GM12878 (cell line): ENCODE measurements around the gene NME7. TPM values are rescaled to one million over a fixed set of nuclear protein-coding genes. Genes with fewer than 3 reads are reported as not detected.

ENCODE experiments used
- ATAC-seq: fragments of 200-7000 bp; cut with Tn5 transposase; 3 replicates; pipeline ENCODE4 v1.9.1; 2020; ENCODE audit warnings: mild to moderate bottlenecking, moderate library complexity
- BruUV-seq: library from RNA; stranded (reverse); fragments of 400-500 nt; replicated peaks from 2 replicates; lab custom pipeline; 2021; lab: Mats Ljungman, UMichigan
- CTCF ChIA-PET: fragments of 300-600 bp; sonication (Branson Sonifier 250); formaldehyde crosslinking; extraction: SDS; loops from one replicate; lab custom pipeline; 2021; ENCODE audit warnings: inconsistent platforms; lab: Yijun Ruan, JAX
- POLR2A ChIA-PET: fragments of 350-600 bp; formaldehyde crosslinking; extraction: SDS; loops from one replicate; lab custom pipeline; 2021; ENCODE audit warnings: inconsistent platforms; lab: Charles Lee
- RAD21 ChIA-PET: fragments of 300-600 bp; sonication (Branson Sonifier 250); formaldehyde crosslinking; loops from one replicate; lab custom pipeline; 2023; ENCODE audit warnings: antibody characterized with exemption; ENCODE audit not compliant: unreplicated experiment; lab: Charles Lee
- SMC1A ChIA-PET: fragments of 300-600 bp; sonication (Branson Sonifier 250); formaldehyde crosslinking; loops from one replicate; lab custom pipeline; 2023; ENCODE audit not compliant: unreplicated experiment, uncharacterized antibody; lab: Charles Lee
- DNase-seq: peaks from one replicate; pipeline ENCODE4 v3.0.0-alpha.2; 2011; ENCODE audit warnings: low read depth, low spot score
- FAIRE-seq: peaks from 3 replicates; lab custom pipeline; 2011; peaks lifted over from hg19 to GRCh38; lab: Jason Lieb, UNC
- H2AFZ ChIP-seq: 2 replicates; pipeline ENCODE4 v1.6.0; 2011; ENCODE audit warnings: low read depth, low read length, control low read depth; ENCODE audit not compliant: control insufficient read depth
- H3K27ac ChIP-seq: 2 replicates; pipeline ENCODE4 v1.5.1; 2011; ENCODE audit warnings: control low read depth; ENCODE audit not compliant: control insufficient read depth, insufficient read depth
- H3K27me3 ChIP-seq, 2 experiments: replicated peaks in 1 of 2; 2 replicates each; pipeline versions ENCODE4 v1.6.0 to v1.6.1; 2011; ENCODE audit warnings: low read length in 1 of 2; ENCODE audit not compliant: control insufficient read depth in 2 of 2, insufficient read depth in 2 of 2
- H3K36me3 ChIP-seq, 2 experiments: 2 replicates each; pipeline ENCODE4 v1.5.1; 2011; ENCODE audit warnings: low read length in 1 of 2; ENCODE audit not compliant: control insufficient read depth in 2 of 2, insufficient read depth in 2 of 2
- H3K4me1 ChIP-seq: 2 replicates; pipeline ENCODE4 v1.6.1; 2011; ENCODE audit warnings: mild to moderate bottlenecking, low read length, moderate library complexity, mixed read lengths; ENCODE audit not compliant: control insufficient read depth, insufficient read depth
- H3K4me2 ChIP-seq: 2 replicates; pipeline ENCODE4 v1.6.0; 2011; ENCODE audit warnings: control low read depth; ENCODE audit not compliant: control insufficient read depth, insufficient read depth
- H3K4me3 ChIP-seq: fragments of 200-600 bp; sonication (generic); 2 replicates; pipeline ENCODE4 v1.5.1; 2016
- H3K79me2 ChIP-seq: 2 replicates; pipeline ENCODE4 v1.6.0; 2011; ENCODE audit warnings: low read length; ENCODE audit not compliant: control insufficient read depth, insufficient read depth
- H3K9ac ChIP-seq: 2 replicates; pipeline ENCODE4 v1.8.0; 2011; ENCODE audit warnings: low read length, control low read depth, mixed read lengths; ENCODE audit not compliant: control insufficient read depth, insufficient read depth
- H3K9me3 ChIP-seq: replicated peaks from 3 replicates; pipeline ENCODE4 v1.5.1; 2011; ENCODE audit warnings: mild to moderate bottlenecking, low read length; ENCODE audit not compliant: control insufficient read depth, insufficient read depth
- H4K20me1 ChIP-seq: 2 replicates; pipeline ENCODE4 v1.6.0; 2011; ENCODE audit not compliant: control insufficient read depth, insufficient read depth
- ATF7 ChIP-seq: fragments of 450-650 bp; IDR thresholded peaks from 2 replicates; pipeline ENCODE4 v1.6.1; 2016; ENCODE audit warnings: low read depth, mild to moderate bottlenecking
- BRCA1 ChIP-seq: IDR thresholded peaks from 2 replicates; pipeline ENCODE4 v1.6.1; 2011; ENCODE audit warnings: low read depth, low read length, improper control_type of control experiment
- CBFB ChIP-seq: IDR thresholded peaks from 2 replicates; pipeline ENCODE4 v1.6.1; 2016; ENCODE audit warnings: antibody characterized with exemption, low read depth
- ELK1 ChIP-seq: IDR thresholded peaks from 2 replicates; pipeline ENCODE4 v1.6.1; 2012; ENCODE audit warnings: low read depth, low read length, improper control_type of control experiment
- ETV6 ChIP-seq, 2 experiments: fragments of 450-650 bp in 1 of 2; IDR thresholded peaks in 1 of 2; conservative IDR thresholded peaks in 1 of 2; 2 replicates each; pipeline ENCODE4 v1.6.1; 2014; ENCODE audit warnings: antibody characterized with exemption in 1 of 2, borderline replicate concordance in 1 of 2, low read depth in 1 of 2, mild to moderate bottlenecking in 1 of 2, moderate library complexity in 1 of 2
- FOS ChIP-seq: IDR thresholded peaks from 3 replicates; pipeline ENCODE4 v1.6.1; 2011; ENCODE audit warnings: borderline replicate concordance; ENCODE audit not compliant: insufficient read length; ENCODE audit errors: extremely low read depth
- HDAC2 ChIP-seq: fragments of 200-600 bp; sonication (generic); IDR thresholded peaks from 2 replicates; pipeline ENCODE4 v1.6.1; 2017
- MYB ChIP-seq: fragments of 150-350 bp; IDR thresholded peaks from 2 replicates; pipeline ENCODE4 v1.6.1; 2014; ENCODE audit warnings: mild to moderate bottlenecking, low read depth, low read length, borderline replicate concordance
- NR2C2 ChIP-seq: IDR thresholded peaks from 2 replicates; pipeline ENCODE4 v1.6.1; 2011; ENCODE audit warnings: borderline replicate concordance, low read depth; ENCODE audit not compliant: control insufficient read depth, insufficient read length
- POLR2AphosphoS5 ChIP-seq: IDR thresholded peaks from 2 replicates; pipeline ENCODE4 v1.6.1; 2011; ENCODE audit warnings: mild to moderate bottlenecking, low read length, inconsistent platforms
- RBBP5 ChIP-seq: fragments of 200-600 bp; sonication (generic); conservative IDR thresholded peaks from 2 replicates; pipeline ENCODE4 v1.6.1; 2016
- RCOR1 ChIP-seq: conservative IDR thresholded peaks from 2 replicates; pipeline ENCODE4 v1.6.1; 2012; ENCODE audit warnings: low read depth, low read length, improper control_type of control experiment
- SIX5 ChIP-seq: IDR thresholded peaks from 2 replicates; pipeline ENCODE4 v1.6.1; 2011; ENCODE audit warnings: mild to moderate bottlenecking, low read depth, low read length, moderate library complexity; ENCODE audit not compliant: severe bottlenecking
- SMAD1 ChIP-seq: fragments of 450-650 bp; IDR thresholded peaks from 2 replicates; pipeline ENCODE4 v1.6.1; 2018; ENCODE audit warnings: mild to moderate bottlenecking, low read depth; ENCODE audit not compliant: partially characterized antibody
- SMAD5 ChIP-seq: IDR thresholded peaks from 2 replicates; pipeline ENCODE4 v1.6.1; 2016; ENCODE audit warnings: antibody characterized with exemption, low read depth
- TBL1XR1 ChIP-seq: IDR thresholded peaks from 2 replicates; pipeline ENCODE4 v1.6.1; 2012; ENCODE audit warnings: low read depth, low read length, improper control_type of control experiment
- TCF7 ChIP-seq: IDR thresholded peaks from 2 replicates; pipeline ENCODE4 v1.6.1; 2014; ENCODE audit warnings: antibody characterized with exemption, borderline replicate concordance
- ZSCAN29 ChIP-seq: fragments of 450-650 bp; IDR thresholded peaks from 2 replicates; pipeline ENCODE4 v1.6.1; 2017; ENCODE audit warnings: mild to moderate bottlenecking, moderate library complexity
- ZZZ3 ChIP-seq: IDR thresholded peaks from 2 replicates; pipeline ENCODE4 v1.6.1; 2011; ENCODE audit warnings: low read depth; ENCODE audit not compliant: control insufficient read depth, insufficient read length
- WGBS: methylation state at CpG from one replicate; pipeline ENCODE4 v1.1.6; 2016; ENCODE audit warnings: low lambda C conversion rate; ENCODE audit not compliant: insufficient replicate concordance, insufficient coverage; ENCODE audit errors: missing lambda C conversion rate; 5-methylcytosine and 5-hydroxymethylcytosine counted together
- in situ Hi-C: fragments of 300-500 bp; cut with MboI; formaldehyde crosslinking; loops from 9 replicates; pipeline ENCODE4 v1.14.3; 2018; ENCODE audit warnings: mixed read lengths
- intact Hi-C: fragments of 100-400 bp; cut with micrococcal nuclease; formaldehyde crosslinking; loops from one replicate; pipeline ENCODE4 v1.14.2; 2022; ENCODE audit not compliant: unreplicated experiment
- polyA plus RNA-seq, 11 experiments: library from polyadenylated mRNA; depleted of rRNA in 4 of 11; unstranded in 6 of 11; stranded (reverse) in 5 of 11; fragments of >200 nt; fragmentation: Nextera tagmentation in 4 of 11; fragmentation: Illumina TruSeq in 1 of 11; extraction: Ambion mirVana in 4 of 11; extraction: Trizol in 1 of 11; gene quantifications; 1 replicate in 1 of 11; 2 replicates in 10 of 11; pipeline versions ENCODE4 v1.2.1 to v1.2.3, GENCODE V29; 2011 to 2016; ENCODE audit warnings: inconsistent platforms in 2 of 11, missing spikeins in 2 of 11, low read depth in 1 of 11
- total RNA-seq, 4 experiments: library from RNA; depleted of rRNA in 3 of 4; stranded (reverse); fragments of >200 nt in 3 of 4; fragmentation: Illumina TruSeq in 1 of 4; extraction: Trizol in 1 of 4; gene quantifications; 2 replicates each; pipeline versions ENCODE4 v1.2.1 to v1.2.3, GENCODE V29; 2013 to 2021
- TF ChIP-seq, protein P1 (sequence below), 3 experiments: IDR thresholded peaks in 2 of 3; conservative IDR thresholded peaks in 1 of 3; 2 replicates each; pipeline ENCODE4 v1.5.1; 2011; ENCODE audit warnings: low read depth in 3 of 3, low read length in 3 of 3, mild to moderate bottlenecking in 3 of 3, control low read depth in 2 of 3, moderate library complexity in 2 of 3, inconsistent platforms in 1 of 3, mixed read lengths in 1 of 3; ENCODE audit not compliant: control insufficient read depth in 2 of 3, insufficient read depth in 1 of 3; ENCODE audit errors: extremely low read depth in 1 of 3
- TF ChIP-seq, protein P2 (sequence below): fragments of 450-650 bp; conservative IDR thresholded peaks from 2 replicates; pipeline ENCODE4 v1.6.1; 2017; ENCODE audit warnings: mild to moderate bottlenecking, moderate library complexity

NME7 gene
- total and polyA plus RNA-seq, 10 of the 15 experiments (the other 5 are each of a cell fraction or from before 2014, with no cell fraction given), result 1.5 to 15.6 (median 7.2) TPM

GRCh38 chr1:169200319-169200718 lies 167.3 kb downstream of the NME7 start (continued):
- no peak for TF ChIP-seq SMAD1
- TF ChIP-seq RBBP5, result no peak
- TF ChIP-seq, protein P1, sequence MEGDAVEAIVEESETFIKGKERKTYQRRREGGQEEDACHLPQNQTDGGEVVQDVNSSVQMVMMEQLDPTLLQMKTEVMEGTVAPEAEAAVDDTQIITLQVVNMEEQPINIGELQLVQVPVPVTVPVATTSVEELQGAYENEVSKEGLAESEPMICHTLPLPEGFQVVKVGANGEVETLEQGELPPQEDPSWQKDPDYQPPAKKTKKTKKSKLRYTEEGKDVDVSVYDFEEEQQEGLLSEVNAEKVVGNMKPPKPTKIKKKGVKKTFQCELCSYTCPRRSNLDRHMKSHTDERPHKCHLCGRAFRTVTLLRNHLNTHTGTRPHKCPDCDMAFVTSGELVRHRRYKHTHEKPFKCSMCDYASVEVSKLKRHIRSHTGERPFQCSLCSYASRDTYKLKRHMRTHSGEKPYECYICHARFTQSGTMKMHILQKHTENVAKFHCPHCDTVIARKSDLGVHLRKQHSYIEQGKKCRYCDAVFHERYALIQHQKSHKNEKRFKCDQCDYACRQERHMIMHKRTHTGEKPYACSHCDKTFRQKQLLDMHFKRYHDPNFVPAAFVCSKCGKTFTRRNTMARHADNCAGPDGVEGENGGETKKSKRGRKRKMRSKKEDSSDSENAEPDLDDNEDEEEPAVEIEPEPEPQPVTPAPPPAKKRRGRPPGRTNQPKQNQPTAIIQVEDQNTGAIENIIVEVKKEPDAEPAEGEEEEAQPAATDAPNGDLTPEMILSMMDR (IDR thresholded peaks at IDR 0.05 in 2 of 3, conservative IDR thresholded peaks at IDR 0.05 in 1 of 3; ENCODE audit: control insufficient read depth in 2 of 3, extremely low read depth in 1 of 3, insufficient read depth in 1 of 3, low read depth in 3 of 3, low read length in 3 of 3), result no peak
- TF ChIP-seq ETV6 (conservative IDR thresholded peaks at IDR 0.05 in 1 of 2, IDR thresholded peaks at IDR 0.05 in 1 of 2; ENCODE audit: borderline replicate concordance in 1 of 2, low read depth in 1 of 2), result no peak

DNA sequence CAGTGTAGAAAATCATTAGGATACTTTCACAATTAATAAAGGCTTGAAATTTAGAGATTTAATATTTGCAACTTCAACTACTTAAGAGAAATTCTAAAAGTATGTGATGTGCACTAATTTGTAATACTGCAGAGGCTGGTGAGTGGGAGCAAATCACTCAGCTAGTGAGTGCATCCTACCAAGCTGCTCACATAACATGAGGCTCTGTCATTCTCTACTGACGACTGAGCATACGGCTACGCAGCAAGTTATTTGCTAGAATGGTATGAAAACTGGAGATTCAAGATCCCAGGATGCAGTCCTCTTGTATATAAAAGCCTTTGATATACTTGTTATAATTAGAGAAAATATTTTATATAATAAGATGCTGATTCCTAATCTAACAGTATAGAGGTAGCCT lies 171.0 kb downstream of the NME7 start:
- H3K4me2 ChIP-seq, result no peak overlapping the region
- FAIRE-seq (no peak), ATAC-seq (no peak), DNase-seq (no peak)
- H3K27me3 ChIP-seq, result no peaks in the 10 kb centered on the region
- no peaks in the 10 kb centered on the region for H4K20me1 ChIP-seq
- POLR2A ChIA-PET, result no interaction called here
- intact Hi-C loops, result no loop called here
- BruUV-seq, result no TSS peak
- RAD21 ChIA-PET, result no interaction called here
- WGBS, result 96% methylated on average over 3 of the region's 3 CpGs
- H3K4me1 ChIP-seq, result no peaks in the 10 kb centered on the region
- H2AFZ ChIP-seq, result no peak overlapping the region
- in situ Hi-C loops, result no loop called here
- H3K27ac ChIP-seq, result no peak overlapping the region
- CTCF ChIA-PET, result no interaction called here
- SMC1A ChIA-PET, result no interaction called here
- H3K36me3 ChIP-seq, result no peaks in the 10 kb centered on the region
- no peak overlapping the region for H3K9ac ChIP-seq
- no peaks in the 10 kb centered on the region for H3K9me3 ChIP-seq
- H3K4me3 ChIP-seq, result no peak overlapping the region
- no peaks in the 10 kb centered on the region for H3K79me2 ChIP-seq
- TF ChIP-seq TBL1XR1 (no peak), ZZZ3 (no peak), ELK1 (no peak), CBFB (no peak), HDAC2 (no peak), FOS (no peak), TCF7 (no peak), BRCA1 (no peak), POLR2AphosphoS5 (no peak), RCOR1 (no peak), MYB (no peak), ZSCAN29 (no peak), ETV6 (conservative IDR thresholded peaks at IDR 0.05 in 1 of 2, IDR thresholded peaks at IDR 0.05 in 1 of 2; ENCODE audit: borderline replicate concordance in 1 of 2, low read depth in 1 of 2) (no peak), NR2C2 (no peak), SIX5 (no peak), SMAD5 (no peak), ATF7 (no peak)
- TF ChIP-seq, protein P2, sequence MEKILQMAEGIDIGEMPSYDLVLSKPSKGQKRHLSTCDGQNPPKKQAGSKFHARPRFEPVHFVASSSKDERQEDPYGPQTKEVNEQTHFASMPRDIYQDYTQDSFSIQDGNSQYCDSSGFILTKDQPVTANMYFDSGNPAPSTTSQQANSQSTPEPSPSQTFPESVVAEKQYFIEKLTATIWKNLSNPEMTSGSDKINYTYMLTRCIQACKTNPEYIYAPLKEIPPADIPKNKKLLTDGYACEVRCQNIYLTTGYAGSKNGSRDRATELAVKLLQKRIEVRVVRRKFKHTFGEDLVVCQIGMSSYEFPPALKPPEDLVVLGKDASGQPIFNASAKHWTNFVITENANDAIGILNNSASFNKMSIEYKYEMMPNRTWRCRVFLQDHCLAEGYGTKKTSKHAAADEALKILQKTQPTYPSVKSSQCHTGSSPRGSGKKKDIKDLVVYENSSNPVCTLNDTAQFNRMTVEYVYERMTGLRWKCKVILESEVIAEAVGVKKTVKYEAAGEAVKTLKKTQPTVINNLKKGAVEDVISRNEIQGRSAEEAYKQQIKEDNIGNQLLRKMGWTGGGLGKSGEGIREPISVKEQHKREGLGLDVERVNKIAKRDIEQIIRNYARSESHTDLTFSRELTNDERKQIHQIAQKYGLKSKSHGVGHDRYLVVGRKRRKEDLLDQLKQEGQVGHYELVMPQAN, result no peak
